GM12878 (cell line): Measurements from ENCODE around the gene RBM15B. TPM values are rescaled to one million over a fixed set of nuclear protein-coding genes. Genes with fewer than 3 reads are reported as not detected.

Experiments
- ATAC-seq: fragments of 200-7000 bp; cut with Tn5 transposase; 3 replicates; pipeline ENCODE4 v1.9.1; 2020; ENCODE audit warnings: mild to moderate bottlenecking, moderate library complexity
- BruUV-seq: library from RNA; stranded (reverse); fragments of 400-500 nt; replicated peaks from 2 replicates; lab custom pipeline; 2021; lab: Mats Ljungman, UMichigan
- CTCF ChIA-PET: fragments of 300-600 bp; sonication (Branson Sonifier 250); formaldehyde crosslinking; extraction: SDS; loops from one replicate; lab custom pipeline; 2021; ENCODE audit warnings: inconsistent platforms; lab: Yijun Ruan, JAX
- POLR2A ChIA-PET: fragments of 350-600 bp; formaldehyde crosslinking; extraction: SDS; loops from one replicate; lab custom pipeline; 2021; ENCODE audit warnings: inconsistent platforms; lab: Charles Lee
- RAD21 ChIA-PET: fragments of 300-600 bp; sonication (Branson Sonifier 250); formaldehyde crosslinking; loops from one replicate; lab custom pipeline; 2023; ENCODE audit warnings: antibody characterized with exemption; ENCODE audit not compliant: unreplicated experiment; lab: Charles Lee
- SMC1A ChIA-PET: fragments of 300-600 bp; sonication (Branson Sonifier 250); formaldehyde crosslinking; loops from one replicate; lab custom pipeline; 2023; ENCODE audit not compliant: unreplicated experiment, uncharacterized antibody; lab: Charles Lee
- DNase-seq: peaks from one replicate; pipeline ENCODE4 v3.0.0-alpha.2; 2011; ENCODE audit warnings: low read depth, low spot score
- FAIRE-seq: peaks from 3 replicates; lab custom pipeline; 2011; peaks lifted over from hg19 to GRCh38; lab: Jason Lieb, UNC
- H2AFZ ChIP-seq: 2 replicates; pipeline ENCODE4 v1.6.0; 2011; ENCODE audit warnings: low read depth, low read length, control low read depth; ENCODE audit not compliant: control insufficient read depth
- H3K27ac ChIP-seq: 2 replicates; pipeline ENCODE4 v1.5.1; 2011; ENCODE audit warnings: control low read depth; ENCODE audit not compliant: control insufficient read depth, insufficient read depth
- H3K27me3 ChIP-seq, 2 experiments: replicated peaks in 1 of 2; 2 replicates each; pipeline versions ENCODE4 v1.6.0 to v1.6.1; 2011; ENCODE audit warnings: low read length in 1 of 2; ENCODE audit not compliant: control insufficient read depth in 2 of 2, insufficient read depth in 2 of 2
- H3K36me3 ChIP-seq, 2 experiments: 2 replicates each; pipeline ENCODE4 v1.5.1; 2011; ENCODE audit warnings: low read length in 1 of 2; ENCODE audit not compliant: control insufficient read depth in 2 of 2, insufficient read depth in 2 of 2
- H3K4me1 ChIP-seq: 2 replicates; pipeline ENCODE4 v1.6.1; 2011; ENCODE audit warnings: mild to moderate bottlenecking, low read length, moderate library complexity, mixed read lengths; ENCODE audit not compliant: control insufficient read depth, insufficient read depth
- H3K4me2 ChIP-seq: 2 replicates; pipeline ENCODE4 v1.6.0; 2011; ENCODE audit warnings: control low read depth; ENCODE audit not compliant: control insufficient read depth, insufficient read depth
- H3K4me3 ChIP-seq: fragments of 200-600 bp; sonication (generic); 2 replicates; pipeline ENCODE4 v1.5.1; 2016
- H3K79me2 ChIP-seq: 2 replicates; pipeline ENCODE4 v1.6.0; 2011; ENCODE audit warnings: low read length; ENCODE audit not compliant: control insufficient read depth, insufficient read depth
- H3K9ac ChIP-seq: 2 replicates; pipeline ENCODE4 v1.8.0; 2011; ENCODE audit warnings: low read length, control low read depth, mixed read lengths; ENCODE audit not compliant: control insufficient read depth, insufficient read depth
- H3K9me3 ChIP-seq: replicated peaks from 3 replicates; pipeline ENCODE4 v1.5.1; 2011; ENCODE audit warnings: mild to moderate bottlenecking, low read length; ENCODE audit not compliant: control insufficient read depth, insufficient read depth
- H4K20me1 ChIP-seq: 2 replicates; pipeline ENCODE4 v1.6.0; 2011; ENCODE audit not compliant: control insufficient read depth, insufficient read depth
- CREM ChIP-seq: IDR thresholded peaks from 2 replicates; pipeline ENCODE4 v1.6.1; 2014; ENCODE audit warnings: antibody characterized with exemption, low read depth
- POLR2AphosphoS2 ChIP-seq: IDR thresholded peaks from 2 replicates; pipeline ENCODE4 v1.6.1; 2011; ENCODE audit warnings: low read depth, mild to moderate bottlenecking, low read length, improper control_type of control experiment, moderate library complexity
- SP1 ChIP-seq: IDR thresholded peaks from one replicate; pipeline ENCODE4 v1.6.1; 2011; ENCODE audit warnings: low read depth, low read length
- STAT3 ChIP-seq: IDR thresholded peaks from 2 replicates; pipeline ENCODE4 v1.6.1; 2011; ENCODE audit warnings: low read depth, low read length, improper control_type of control experiment
- ZBED1 ChIP-seq: IDR thresholded peaks from 2 replicates; pipeline ENCODE4 v1.6.1; 2016; ENCODE audit warnings: borderline replicate concordance
- WGBS: methylation state at CpG from one replicate; pipeline ENCODE4 v1.1.6; 2016; ENCODE audit warnings: low lambda C conversion rate; ENCODE audit not compliant: insufficient replicate concordance, insufficient coverage; ENCODE audit errors: missing lambda C conversion rate; 5-methylcytosine and 5-hydroxymethylcytosine counted together
- in situ Hi-C: fragments of 300-500 bp; cut with MboI; formaldehyde crosslinking; loops from 9 replicates; pipeline ENCODE4 v1.14.3; 2018; ENCODE audit warnings: mixed read lengths
- intact Hi-C: fragments of 100-400 bp; cut with micrococcal nuclease; formaldehyde crosslinking; loops from one replicate; pipeline ENCODE4 v1.14.2; 2022; ENCODE audit not compliant: unreplicated experiment
- polyA plus RNA-seq, 11 experiments: library from polyadenylated mRNA; depleted of rRNA in 4 of 11; unstranded in 6 of 11; stranded (reverse) in 5 of 11; fragments of >200 nt; fragmentation: Nextera tagmentation in 4 of 11; fragmentation: Illumina TruSeq in 1 of 11; extraction: Ambion mirVana in 4 of 11; extraction: Trizol in 1 of 11; gene quantifications; 1 replicate in 1 of 11; 2 replicates in 10 of 11; pipeline versions ENCODE4 v1.2.1 to v1.2.3, GENCODE V29; 2011 to 2016; ENCODE audit warnings: inconsistent platforms in 2 of 11, missing spikeins in 2 of 11, low read depth in 1 of 11
- total RNA-seq, 4 experiments: library from RNA; depleted of rRNA in 3 of 4; stranded (reverse); fragments of >200 nt in 3 of 4; fragmentation: Illumina TruSeq in 1 of 4; extraction: Trizol in 1 of 4; gene quantifications; 2 replicates each; pipeline versions ENCODE4 v1.2.1 to v1.2.3, GENCODE V29; 2013 to 2021
- TF ChIP-seq, protein P1 (sequence below): fragments of 450-650 bp; IDR thresholded peaks from 2 replicates; pipeline ENCODE4 v1.6.1; 2017; ENCODE audit warnings: antibody characterized with exemption, mild to moderate bottlenecking, moderate library complexity
- TF ChIP-seq, protein P2 (sequence below): fragments of 450-650 bp; IDR thresholded peaks from 2 replicates; pipeline ENCODE4 v1.6.1; 2017; ENCODE audit warnings: mild to moderate bottlenecking, moderate library complexity

Gene RBM15B
- total and polyA plus RNA-seq, 10 of the 15 experiments (the other 5 are each of a cell fraction or from before 2014, with no cell fraction given), result 2.4 to 34.5 (median 19.1) TPM

DNA sequence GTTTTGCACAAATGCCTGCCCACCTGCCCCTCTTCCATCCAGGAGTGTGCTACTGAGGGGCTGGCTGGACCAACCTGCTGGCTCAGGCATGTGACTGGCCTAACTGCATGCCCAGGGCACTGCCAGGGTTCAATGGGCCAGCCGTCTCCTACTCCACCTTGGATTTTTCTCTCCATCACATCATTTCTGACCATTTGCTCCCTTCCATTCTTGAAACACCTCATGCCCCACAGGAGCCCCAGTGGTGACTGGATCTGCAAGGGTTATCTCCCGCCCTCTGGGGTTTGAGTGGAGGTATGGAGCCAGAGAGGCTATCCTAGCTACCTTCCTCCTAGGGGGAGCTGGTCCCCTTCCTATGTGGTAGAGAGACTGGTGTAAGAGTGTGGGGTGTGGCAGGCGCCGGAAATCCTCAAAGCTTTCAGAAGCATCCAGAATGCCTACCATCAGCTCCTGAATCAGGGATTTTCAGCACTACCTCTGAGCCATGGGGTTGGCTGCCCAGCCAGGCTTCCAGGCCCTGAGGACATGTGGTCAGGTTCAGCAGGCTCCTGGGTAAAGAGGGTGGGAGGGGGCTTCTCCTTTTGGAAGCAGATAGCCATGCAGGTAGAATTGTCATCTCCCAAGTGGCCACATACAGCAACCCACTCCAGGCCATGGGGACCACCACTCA, 8.9 kb upstream of the RBM15B start:
- no peaks in the 10 kb centered on the region; a peak in 1 of 4 replicates for H3K27me3 ChIP-seq
- POLR2A ChIA-PET, result no interaction called here
- DNase-seq (no peak), FAIRE-seq (no peak), ATAC-seq (no peak)
- no peaks in the 10 kb centered on the region for H3K9me3 ChIP-seq
- SMC1A ChIA-PET, result no interaction called here
- H3K27ac ChIP-seq, result no peak overlapping the region
- in situ Hi-C loops, result loop anchor here (10.0 kb wide), 1 partner anchor 1027 kb away; the partner anchor contains the start of genes CYB561D2, NPRL2 and TMEM115
- no peak overlapping the region for H2AFZ ChIP-seq
- TF ChIP-seq CREM (no peak), POLR2AphosphoS2 (no peak), SP1 (no peak), ZBED1 (no peak), STAT3 (no peak)
- TF ChIP-seq, protein P1, sequence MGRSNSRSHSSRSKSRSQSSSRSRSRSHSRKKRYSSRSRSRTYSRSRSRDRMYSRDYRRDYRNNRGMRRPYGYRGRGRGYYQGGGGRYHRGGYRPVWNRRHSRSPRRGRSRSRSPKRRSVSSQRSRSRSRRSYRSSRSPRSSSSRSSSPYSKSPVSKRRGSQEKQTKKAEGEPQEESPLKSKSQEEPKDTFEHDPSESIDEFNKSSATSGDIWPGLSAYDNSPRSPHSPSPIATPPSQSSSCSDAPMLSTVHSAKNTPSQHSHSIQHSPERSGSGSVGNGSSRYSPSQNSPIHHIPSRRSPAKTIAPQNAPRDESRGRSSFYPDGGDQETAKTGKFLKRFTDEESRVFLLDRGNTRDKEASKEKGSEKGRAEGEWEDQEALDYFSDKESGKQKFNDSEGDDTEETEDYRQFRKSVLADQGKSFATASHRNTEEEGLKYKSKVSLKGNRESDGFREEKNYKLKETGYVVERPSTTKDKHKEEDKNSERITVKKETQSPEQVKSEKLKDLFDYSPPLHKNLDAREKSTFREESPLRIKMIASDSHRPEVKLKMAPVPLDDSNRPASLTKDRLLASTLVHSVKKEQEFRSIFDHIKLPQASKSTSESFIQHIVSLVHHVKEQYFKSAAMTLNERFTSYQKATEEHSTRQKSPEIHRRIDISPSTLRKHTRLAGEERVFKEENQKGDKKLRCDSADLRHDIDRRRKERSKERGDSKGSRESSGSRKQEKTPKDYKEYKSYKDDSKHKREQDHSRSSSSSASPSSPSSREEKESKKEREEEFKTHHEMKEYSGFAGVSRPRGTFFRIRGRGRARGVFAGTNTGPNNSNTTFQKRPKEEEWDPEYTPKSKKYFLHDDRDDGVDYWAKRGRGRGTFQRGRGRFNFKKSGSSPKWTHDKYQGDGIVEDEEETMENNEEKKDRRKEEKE, result no peak
- TF ChIP-seq, protein P2, sequence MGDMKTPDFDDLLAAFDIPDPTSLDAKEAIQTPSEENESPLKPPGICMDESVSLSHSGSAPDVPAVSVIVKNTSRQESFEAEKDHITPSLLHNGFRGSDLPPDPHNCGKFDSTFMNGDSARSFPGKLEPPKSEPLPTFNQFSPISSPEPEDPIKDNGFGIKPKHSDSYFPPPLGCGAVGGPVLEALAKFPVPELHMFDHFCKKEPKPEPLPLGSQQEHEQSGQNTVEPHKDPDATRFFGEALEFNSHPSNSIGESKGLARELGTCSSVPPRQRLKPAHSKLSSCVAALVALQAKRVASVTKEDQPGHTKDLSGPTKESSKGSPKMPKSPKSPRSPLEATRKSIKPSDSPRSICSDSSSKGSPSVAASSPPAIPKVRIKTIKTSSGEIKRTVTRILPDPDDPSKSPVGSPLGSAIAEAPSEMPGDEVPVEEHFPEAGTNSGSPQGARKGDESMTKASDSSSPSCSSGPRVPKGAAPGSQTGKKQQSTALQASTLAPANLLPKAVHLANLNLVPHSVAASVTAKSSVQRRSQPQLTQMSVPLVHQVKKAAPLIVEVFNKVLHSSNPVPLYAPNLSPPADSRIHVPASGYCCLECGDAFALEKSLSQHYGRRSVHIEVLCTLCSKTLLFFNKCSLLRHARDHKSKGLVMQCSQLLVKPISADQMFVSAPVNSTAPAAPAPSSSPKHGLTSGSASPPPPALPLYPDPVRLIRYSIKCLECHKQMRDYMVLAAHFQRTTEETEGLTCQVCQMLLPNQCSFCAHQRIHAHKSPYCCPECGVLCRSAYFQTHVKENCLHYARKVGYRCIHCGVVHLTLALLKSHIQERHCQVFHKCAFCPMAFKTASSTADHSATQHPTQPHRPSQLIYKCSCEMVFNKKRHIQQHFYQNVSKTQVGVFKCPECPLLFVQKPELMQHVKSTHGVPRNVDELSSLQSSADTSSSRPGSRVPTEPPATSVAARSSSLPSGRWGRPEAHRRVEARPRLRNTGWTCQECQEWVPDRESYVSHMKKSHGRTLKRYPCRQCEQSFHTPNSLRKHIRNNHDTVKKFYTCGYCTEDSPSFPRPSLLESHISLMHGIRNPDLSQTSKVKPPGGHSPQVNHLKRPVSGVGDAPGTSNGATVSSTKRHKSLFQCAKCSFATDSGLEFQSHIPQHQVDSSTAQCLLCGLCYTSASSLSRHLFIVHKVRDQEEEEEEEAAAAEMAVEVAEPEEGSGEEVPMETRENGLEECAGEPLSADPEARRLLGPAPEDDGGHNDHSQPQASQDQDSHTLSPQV, result no peak
- RAD21 ChIA-PET, result interaction anchor here (0.6 kb wide), 1 partner anchor 791 kb away, joined by 4 read pairs; no protein-coding TSS in a partner anchor
- H4K20me1 ChIP-seq, result no peaks in the 10 kb centered on the region
- H3K9ac ChIP-seq, result no peak overlapping the region
- H3K36me3 ChIP-seq, result peaks cover 0 to 5% of the 10 kb centered on the region in 2 experiments; a peak in 1 of 4 replicates
- BruUV-seq, result no TSS peak
- H3K79me2 ChIP-seq, result peaks cover 38% of the 10 kb centered on the region
- H3K4me3 ChIP-seq, result no peak overlapping the region
- H3K4me1 ChIP-seq, result peaks cover 11% of the 10 kb centered on the region
- CTCF ChIA-PET, result interaction anchor here (1.4 kb wide), 1 partner anchor 410 kb away, joined by 3 read pairs; no protein-coding TSS in a partner anchor
- WGBS, result 89% methylated on average over 4 of the region's 4 CpGs
- no peak overlapping the region for H3K4me2 ChIP-seq
- intact Hi-C loops, result no loop called here
